GM12892 (cell line): Measurements from ENCODE around the gene PNRC2.

ENCODE experiments used
- DNase-seq: peaks from one replicate; pipeline ENCODE4 v3.0.0; 2011; ENCODE audit not compliant: insufficient read length
- FAIRE-seq: peaks from 2 replicates; lab custom pipeline; 2011; peaks lifted over from hg19 to GRCh38; lab: Jason Lieb, UNC
- POLR2A ChIP-seq: IDR thresholded peaks from 2 replicates; pipeline ENCODE4 v1.6.1; 2011; ENCODE audit warnings: low read depth, low read length, control low read depth
- POLR2AphosphoS5 ChIP-seq: IDR thresholded peaks from 2 replicates; pipeline ENCODE4 v1.6.1; 2011; ENCODE audit warnings: low read depth, low read length, control low read depth
- TAF1 ChIP-seq: IDR thresholded peaks from 2 replicates; pipeline ENCODE4 v1.6.1; 2011; ENCODE audit warnings: low read depth, mild to moderate bottlenecking, control low read depth, low read length, borderline replicate concordance

Gene PNRC2

GRCh38 chr1:23958810-23959460, 693 bp upstream of the PNRC2 start:
- peak; percentile 65 for DNase-seq
- TF ChIP-seq TAF1: peak; percentile 86
- TF ChIP-seq POLR2A: peak; percentile 77
- peak; percentile 94 for TF ChIP-seq POLR2AphosphoS5
- peak; percentile 96 for FAIRE-seq

GRCh38 chr1:23960291-23961020, 828 bp downstream of the PNRC2 start:
- FAIRE-seq: peak; percentile 42

GRCh38 chr1:23963617-23964234, 4.1 kb downstream of the PNRC2 start:
- FAIRE-seq: no peak
- TF ChIP-seq POLR2A: peak; percentile 34; the same call in 1 of the 2 replicates
- no peak for TF ChIP-seq TAF1
- peak; percentile 90 for TF ChIP-seq POLR2AphosphoS5
- DNase-seq: no peak

More at GRCh38 chr1:23960291-23961020, 828 bp downstream of the PNRC2 start:
- no peak for DNase-seq
- no peak for TF ChIP-seq TAF1
- no peak for TF ChIP-seq POLR2A
- no peak for TF ChIP-seq POLR2AphosphoS5

GRCh38 chr1:23964235-23964668, 4.6 kb downstream of the PNRC2 start:
- TF ChIP-seq TAF1 (no peak), POLR2AphosphoS5 (peak; percentile 60; the same call in 1 of the 2 replicates), POLR2A (peak; percentile 41; the same call in 1 of the 2 replicates)
- DNase-seq (no peak), FAIRE-seq (no peak)

- FAIRE-seq (peak; percentile 46), DNase-seq (no peak)
- TF ChIP-seq POLR2AphosphoS5 (peak; percentile 46; the same call in 1 of the 2 replicates), TAF1 (no peak), POLR2A (no peak)
These were observed 5.4 kb downstream of the PNRC2 start for GRCh38 chr1:23964790-23965740.

GRCh38 chr1:23966973-23967493, 7.4 kb downstream of the PNRC2 start:
- FAIRE-seq (no peak), DNase-seq (no peak)
- no peak for TF ChIP-seq TAF1
- TF ChIP-seq POLR2AphosphoS5: peak; percentile 57
- TF ChIP-seq POLR2A: peak; percentile 39; the same call in 1 of the 2 replicates

- FAIRE-seq: no peak
- TF ChIP-seq TAF1: no peak
- TF ChIP-seq POLR2AphosphoS5: no peak; the same call in 1 of the 2 replicates
- TF ChIP-seq POLR2A: no peak
- no peak for DNase-seq
These were observed 8.2 kb downstream of the PNRC2 start for GRCh38 chr1:23967871-23968270.

- TF ChIP-seq POLR2AphosphoS5 (no peak; the same call in 1 of the 2 replicates), TAF1 (no peak), POLR2A (peak; percentile 42)
- no peak for FAIRE-seq
- no peak for DNase-seq
These were observed 17.7 kb downstream of the PNRC2 start for GRCh38 chr1:23977187-23977853.

GRCh38 chr1:23977854-23978191, 18.2 kb downstream of the PNRC2 start:
- FAIRE-seq (no peak), DNase-seq (no peak)
- no peak for TF ChIP-seq POLR2A
- no peak for TF ChIP-seq POLR2AphosphoS5
- TF ChIP-seq TAF1: no peak

- FAIRE-seq (no peak), DNase-seq (no peak)
- no peak for TF ChIP-seq POLR2AphosphoS5
- no peak for TF ChIP-seq POLR2A
- TF ChIP-seq TAF1: no peak
These were observed 19.2 kb downstream of the PNRC2 start for GRCh38 chr1:23978805-23979204.
